A549 (cell line): Measurements from ENCODE around the gene DCK. TPM values are rescaled to one million over a fixed set of nuclear protein-coding genes. Genes with fewer than 3 reads are reported as not detected.

Source experiments
- ATAC-seq, 2 experiments: fragments of 200-7000 bp in 1 of 2; fragments of >200 bp in 1 of 2; cut with Nextera tagmentation in 1 of 2; cut with Tn5 transposase in 1 of 2; 3 replicates each; pipeline versions ENCODE4 v1.8.0 to v1.9.1; 2018 to 2020; ENCODE audit warnings: mild to moderate bottlenecking in 1 of 2, moderate library complexity in 1 of 2
- CTCF ChIA-PET: fragments of 300-600 bp; sonication (Branson Sonifier 250); formaldehyde crosslinking; extraction: SDS; loops from one replicate; lab custom pipeline; 2021; ENCODE audit warnings: antibody characterized with exemption, inconsistent platforms; lab: Yijun Ruan, JAX
- POLR2A ChIA-PET: fragments of 350-600 bp; formaldehyde crosslinking; extraction: SDS; loops from one replicate; lab custom pipeline; 2021; ENCODE audit warnings: antibody characterized with exemption, inconsistent platforms; lab: Yijun Ruan, JAX
- DNase-seq, 2 experiments: peaks; one replicate each; pipeline versions ENCODE4 v3.0.0 to v3.0.0-alpha.2; 2011 to 2016; ENCODE audit warnings: low read depth in 1 of 2, low spot score in 1 of 2
- FAIRE-seq: peaks from 2 replicates; lab custom pipeline; 2011; peaks lifted over from hg19 to GRCh38; lab: Jason Lieb, UNC
- H3K27ac ChIP-seq, 2 experiments: fragments of >200 bp; sonication (Bioruptor Twin); formaldehyde crosslinking; 3 replicates each; pipeline ENCODE4 v1.5.1; 2016 to 2017
- H3K4me1 ChIP-seq: fragments of >200 bp; sonication (Bioruptor Twin); formaldehyde crosslinking; 3 replicates; pipeline ENCODE4 v1.6.1; 2016
- H3K4me2 ChIP-seq: fragments of >200 bp; sonication (Bioruptor Twin); formaldehyde crosslinking; 3 replicates; pipeline ENCODE4 v1.6.1; 2016
- H3K4me3 ChIP-seq: fragments of >200 bp; sonication (Bioruptor Twin); formaldehyde crosslinking; 3 replicates; pipeline ENCODE4 v1.5.1; 2016
- H3K9me3 ChIP-seq: fragments of >200 bp; sonication (Bioruptor Twin); formaldehyde crosslinking; 3 replicates; pipeline ENCODE4 v1.6.1; 2016
- BHLHE40 ChIP-seq: IDR thresholded peaks from 2 replicates; pipeline ENCODE4 v1.6.1; 2012; ENCODE audit warnings: low read depth, low read length, inconsistent platforms
- CBX2 ChIP-seq: fragments of 200-600 bp; sonication (generic); IDR thresholded peaks from 2 replicates; pipeline ENCODE4 v1.6.1; 2016; ENCODE audit warnings: low read depth, mild to moderate bottlenecking, borderline replicate concordance
- ESRRA ChIP-seq: fragments of 150-350 bp; IDR thresholded peaks from 2 replicates; pipeline ENCODE4 v1.6.1; 2014; ENCODE audit warnings: mild to moderate bottlenecking, low read length, borderline replicate concordance
- FOSL2 ChIP-seq, 2 experiments: fragments of 450-650 bp in 1 of 2; fragments of >200 bp in 1 of 2; sonication (Bioruptor Twin) in 1 of 2; formaldehyde crosslinking; IDR thresholded peaks; 2 replicates each; pipeline versions ENCODE4 v1.5.0 to v1.6.1; 2016 to 2020; ENCODE audit warnings: mild to moderate bottlenecking in 1 of 2, moderate library complexity in 1 of 2
- HOXA7 ChIP-seq: fragments of 250-450 bp; sonication (Bioruptor Pico); IDR thresholded peaks from 2 replicates; pipeline ENCODE4 v1.5.0; 2020; ENCODE audit warnings: mild to moderate bottlenecking, moderate library complexity
- HOXB13 ChIP-seq: fragments of 250-450 bp; sonication (Bioruptor Pico); IDR thresholded peaks from 2 replicates; pipeline ENCODE4 v1.5.0; 2020; ENCODE audit warnings: low read depth, mild to moderate bottlenecking, moderate library complexity
- JUN ChIP-seq, 2 experiments: fragments of >200 bp; sonication (Bioruptor Twin); formaldehyde crosslinking; IDR thresholded peaks; 2 replicates in 1 of 2; 3 replicates in 1 of 2; pipeline ENCODE4 v1.6.1; 2016 to 2017
- KDM1A ChIP-seq: fragments of 200-600 bp; sonication (generic); IDR thresholded peaks from 2 replicates; pipeline ENCODE4 v1.6.1; 2016; ENCODE audit warnings: low read depth, mild to moderate bottlenecking
- MAX ChIP-seq: IDR thresholded peaks from 2 replicates; pipeline ENCODE4 v1.6.1; 2012
- MAZ ChIP-seq: fragments of 150-350 bp; IDR thresholded peaks from 2 replicates; pipeline ENCODE4 v1.6.1; 2014; ENCODE audit warnings: antibody characterized with exemption, low read depth, low read length, borderline replicate concordance
- PHF8 ChIP-seq: fragments of 200-600 bp; sonication (generic); IDR thresholded peaks from 2 replicates; pipeline ENCODE4 v1.6.1; 2016; ENCODE audit warnings: low read depth, mild to moderate bottlenecking, antibody characterized with exemption, moderate library complexity, borderline replicate concordance
- POLR2A ChIP-seq: IDR thresholded peaks from 2 replicates; pipeline ENCODE4 v1.6.1; 2012; ENCODE audit warnings: mild to moderate bottlenecking, low read length
- RAD21 ChIP-seq, 2 experiments: fragments of >200 bp in 1 of 2; sonication (Bioruptor Twin) in 1 of 2; formaldehyde crosslinking in 1 of 2; IDR thresholded peaks in 1 of 2; conservative IDR thresholded peaks in 1 of 2; 2 replicates in 1 of 2; 3 replicates in 1 of 2; pipeline ENCODE4 v1.6.1; 2012 to 2018; ENCODE audit warnings: inconsistent platforms in 1 of 2
- RCOR1 ChIP-seq: fragments of 150-350 bp; IDR thresholded peaks from 2 replicates; pipeline ENCODE4 v1.6.1; 2014; ENCODE audit warnings: antibody characterized with exemption, low read length, low read depth
- REST ChIP-seq: fragments of 200-600 bp; sonication (generic); IDR thresholded peaks from 2 replicates; pipeline ENCODE4 v1.6.1; 2016; ENCODE audit warnings: antibody characterized with exemption, mild to moderate bottlenecking, moderate library complexity
- RNF2 ChIP-seq: fragments of 200-600 bp; sonication (generic); IDR thresholded peaks from 2 replicates; pipeline ENCODE4 v1.6.1; 2016; ENCODE audit warnings: low read depth, mild to moderate bottlenecking, antibody characterized with exemption, moderate library complexity, borderline replicate concordance
- TFCP2L1 ChIP-seq: fragments of 250-450 bp; sonication (Bioruptor Pico); IDR thresholded peaks from 2 replicates; pipeline ENCODE4 v1.5.0; 2021; ENCODE audit warnings: mild to moderate bottlenecking
- ZC3H11A ChIP-seq: fragments of 450-650 bp; IDR thresholded peaks from 2 replicates; pipeline ENCODE4 v1.6.1; 2014; ENCODE audit warnings: antibody characterized with exemption, mild to moderate bottlenecking
- WGBS: methylation state at CpG from one replicate; pipeline ENCODE4 v1.1.6; 2017; ENCODE audit errors: missing lambda C conversion rate; 5-methylcytosine and 5-hydroxymethylcytosine counted together
- polyA minus RNA-seq: library from RNA; depleted of rRNA, polyadenylated mRNA; stranded (reverse); fragments of >200 nt; gene quantifications from 2 replicates; pipeline ENCODE4 v1.2.3, GENCODE V29; 2011; rRNA and poly(A)+ RNA removed
- polyA plus RNA-seq, 4 experiments: library from polyadenylated mRNA; depleted of rRNA in 3 of 4; stranded (reverse); fragments of >200 nt; fragmentation: RNase III in 1 of 4; extraction: RNeasy Plus Mini Kit Qiagen cat#74134 plus additional on column Dnase treatment in 1 of 4; gene quantifications; 2 replicates in 3 of 4; 3 replicates in 1 of 4; pipeline ENCODE4 v1.2.3, GENCODE V29; 2011 to 2017
- TF ChIP-seq, protein P1 (sequence below): fragments of >200 bp; sonication (Bioruptor Twin); formaldehyde crosslinking; IDR thresholded peaks from 3 replicates; pipeline ENCODE4 v1.6.1; 2016
- TF ChIP-seq, protein P2 (sequence below): fragments of 450-650 bp; IDR thresholded peaks from 2 replicates; pipeline ENCODE4 v1.6.1; 2014; ENCODE audit warnings: antibody characterized with exemption
- TF ChIP-seq, protein P3 (sequence below): IDR thresholded peaks from 2 replicates; pipeline ENCODE4 v1.6.1; 2012; ENCODE audit warnings: low read depth, borderline replicate concordance
- TF ChIP-seq, protein P4 (sequence below): IDR thresholded peaks from 2 replicates; pipeline ENCODE4 v1.6.1; 2012
- TF ChIP-seq, protein P5 (sequence below): fragments of >200 bp; sonication (Bioruptor Twin); formaldehyde crosslinking; IDR thresholded peaks from 2 replicates; pipeline ENCODE4 v1.6.1; 2016

The DCK gene
- polyA plus RNA-seq (2011; rRNA removed): 14.4 and 20.6 TPM in 2 replicates
- 6.2 and 8.9 TPM in 2 replicates for polyA plus RNA-seq (2012; cell fraction: cytosol; rRNA removed)
- 2.5 and 2.9 TPM in 2 replicates for polyA plus RNA-seq (2012; cell fraction: nucleus; rRNA removed)
- 19.0 to 21.3 TPM (median 20.0 TPM) in 3 replicates for polyA plus RNA-seq (2017; fragmentation: RNase III; extraction: RNeasy Plus Mini Kit Qiagen cat#74134 plus additional on column Dnase treatment)
- 2.0 and 2.3 TPM in 2 replicates for polyA minus RNA-seq

- Histone ChIP-seq H3K4me1 (no peaks in the 10 kb centered on the region), H3K4me3 (peak within 1 kb of the TSS; percentile 77), H3K4me2 (peak within 1 kb of the TSS; percentile 81), H3K27ac (peak within 1 kb of the TSS; percentile 79 to 98), H3K9me3 (no peaks in the 10 kb centered on the region)
- DNase-seq (peak; percentile 67 to 91), FAIRE-seq (no peak), ATAC-seq (peak; percentile 92 to 97)
- 1% methylated on average over 19 of the region's 74 CpGs for WGBS
- POLR2A ChIA-PET: interaction anchor here (0.6 to 1.5 kb wide), 8 partner anchors 17 to 663 kb away, joined by 3 to 8 read pairs (median 4); partner anchors contain the start of genes GRSF1 and MOB1B
- CTCF ChIA-PET: interaction anchor here (0.8 to 1.3 kb wide), 3 partner anchors 16 to 253 kb away, joined by 3 to 6 read pairs (median 3); no protein-coding TSS in a partner anchor
- TF ChIP-seq POLR2A (peak; percentile 52), MAX (peak; percentile 71), HOXB13 (CRISPR knock-in tag) (no peak), PHF8 (peak; percentile 76; the same call in 1 of the 2 replicates), TFCP2L1 (CRISPR knock-in tag) (no peak), JUN (IDR thresholded peaks at IDR 0.05) (peak; percentile 47 to 56; a peak in 2 of 5 replicates), HOXA7 (no peak), BHLHE40 (peak; percentile 72), ZC3H11A (no peak)
- TF ChIP-seq, protein P1, sequence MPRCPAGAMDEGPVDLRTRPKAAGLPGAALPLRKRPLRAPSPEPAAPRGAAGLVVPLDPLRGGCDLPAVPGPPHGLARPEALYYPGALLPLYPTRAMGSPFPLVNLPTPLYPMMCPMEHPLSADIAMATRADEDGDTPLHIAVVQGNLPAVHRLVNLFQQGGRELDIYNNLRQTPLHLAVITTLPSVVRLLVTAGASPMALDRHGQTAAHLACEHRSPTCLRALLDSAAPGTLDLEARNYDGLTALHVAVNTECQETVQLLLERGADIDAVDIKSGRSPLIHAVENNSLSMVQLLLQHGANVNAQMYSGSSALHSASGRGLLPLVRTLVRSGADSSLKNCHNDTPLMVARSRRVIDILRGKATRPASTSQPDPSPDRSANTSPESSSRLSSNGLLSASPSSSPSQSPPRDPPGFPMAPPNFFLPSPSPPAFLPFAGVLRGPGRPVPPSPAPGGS: 0 out of 3 replicates have a peak, but pooled peaks have one; percentile 29
- TF ChIP-seq, protein P2, sequence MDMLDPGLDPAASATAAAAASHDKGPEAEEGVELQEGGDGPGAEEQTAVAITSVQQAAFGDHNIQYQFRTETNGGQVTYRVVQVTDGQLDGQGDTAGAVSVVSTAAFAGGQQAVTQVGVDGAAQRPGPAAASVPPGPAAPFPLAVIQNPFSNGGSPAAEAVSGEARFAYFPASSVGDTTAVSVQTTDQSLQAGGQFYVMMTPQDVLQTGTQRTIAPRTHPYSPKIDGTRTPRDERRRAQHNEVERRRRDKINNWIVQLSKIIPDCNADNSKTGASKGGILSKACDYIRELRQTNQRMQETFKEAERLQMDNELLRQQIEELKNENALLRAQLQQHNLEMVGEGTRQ: peak; percentile 81
- TF ChIP-seq, protein P3, sequence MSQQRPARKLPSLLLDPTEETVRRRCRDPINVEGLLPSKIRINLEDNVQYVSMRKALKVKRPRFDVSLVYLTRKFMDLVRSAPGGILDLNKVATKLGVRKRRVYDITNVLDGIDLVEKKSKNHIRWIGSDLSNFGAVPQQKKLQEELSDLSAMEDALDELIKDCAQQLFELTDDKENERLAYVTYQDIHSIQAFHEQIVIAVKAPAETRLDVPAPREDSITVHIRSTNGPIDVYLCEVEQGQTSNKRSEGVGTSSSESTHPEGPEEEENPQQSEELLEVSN: peak; percentile 79
Measured at GRCh38 chr4:70993181-70994068, at the start of gene DCK. DCK (plus strand) TSS chr4:70993649; CDS start chr4:70993836, 187 bp downstream.

DNA sequence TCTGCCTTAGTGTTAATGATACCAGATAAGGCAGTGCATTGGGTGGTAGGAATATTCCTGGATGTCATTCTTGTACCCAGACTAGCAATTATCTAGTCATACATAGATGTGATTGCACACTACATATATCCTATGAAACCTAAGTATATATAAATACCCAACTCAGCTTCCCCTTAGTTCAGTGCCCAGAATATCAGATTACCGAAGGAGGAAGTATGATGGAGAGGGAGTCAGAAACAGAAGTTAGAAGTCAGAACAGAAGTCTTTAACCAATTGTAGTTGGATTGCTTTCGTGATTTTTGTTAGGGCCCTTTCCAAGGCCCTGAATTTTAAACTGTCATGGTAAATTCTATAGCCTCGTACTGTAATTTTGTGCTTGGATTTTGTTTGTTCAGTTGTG, 48.4 kb upstream of the DCK start:
- Histone ChIP-seq H3K4me2 (no peak overlapping the region), H3K9me3 (no peaks in the 10 kb centered on the region), H3K4me3 (no peak overlapping the region), H3K27ac (no peak overlapping the region), H3K4me1 (peaks cover 5% of the 10 kb centered on the region; the same call in 1 of the 3 replicates)
- POLR2A ChIA-PET: interaction anchor here (1.0 kb wide), 1 partner anchor 43 kb away, joined by 3 read pairs; the partner anchor contains the start of gene MOB1B
- FAIRE-seq: no peak
- WGBS: 54% methylated on average over 3 of the region's 3 CpGs
- CTCF ChIA-PET: no interaction called here
- no peak for DNase-seq
- ATAC-seq: no peak
- TF ChIP-seq, protein P3: no peak
- no peak for TF ChIP-seq JUN (IDR thresholded peaks at IDR 0.05)
- no peak for TF ChIP-seq FOSL2 (IDR thresholded peaks at IDR 0.05)
- TF ChIP-seq FOSL2 (CRISPR knock-in tag; IDR thresholded peaks at IDR 0.05): no peak
- TF ChIP-seq PHF8: no peak
- TF ChIP-seq CBX2: no peak
- TF ChIP-seq RNF2: no peak
- no peak for TF ChIP-seq TFCP2L1 (CRISPR knock-in tag)
- TF ChIP-seq, protein P4, sequence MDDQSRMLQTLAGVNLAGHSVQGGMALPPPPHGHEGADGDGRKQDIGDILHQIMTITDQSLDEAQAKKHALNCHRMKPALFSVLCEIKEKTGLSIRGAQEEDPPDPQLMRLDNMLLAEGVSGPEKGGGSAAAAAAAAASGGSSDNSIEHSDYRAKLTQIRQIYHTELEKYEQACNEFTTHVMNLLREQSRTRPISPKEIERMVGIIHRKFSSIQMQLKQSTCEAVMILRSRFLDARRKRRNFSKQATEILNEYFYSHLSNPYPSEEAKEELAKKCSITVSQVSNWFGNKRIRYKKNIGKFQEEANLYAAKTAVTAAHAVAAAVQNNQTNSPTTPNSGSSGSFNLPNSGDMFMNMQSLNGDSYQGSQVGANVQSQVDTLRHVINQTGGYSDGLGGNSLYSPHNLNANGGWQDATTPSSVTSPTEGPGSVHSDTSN: no peak
- no peak for TF ChIP-seq POLR2A
- TF ChIP-seq, protein P5, sequence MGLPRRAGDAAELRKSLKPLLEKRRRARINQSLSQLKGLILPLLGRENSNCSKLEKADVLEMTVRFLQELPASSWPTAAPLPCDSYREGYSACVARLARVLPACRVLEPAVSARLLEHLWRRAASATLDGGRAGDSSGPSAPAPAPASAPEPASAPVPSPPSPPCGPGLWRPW: no peak
- TF ChIP-seq RCOR1: no peak
- TF ChIP-seq KDM1A: no peak
- no peak for TF ChIP-seq REST
- TF ChIP-seq ESRRA: no peak
- TF ChIP-seq RAD21 (conservative IDR thresholded peaks at IDR 0.05 in 1 of 2, IDR thresholded peaks at IDR 0.05 in 1 of 2): no peak
- TF ChIP-seq MAZ: no peak
